Neutrophil (primary cell): Measurements from ENCODE around the gene CP.

Experiments
- H3K27ac ChIP-seq: fragments of 200-600 bp; sonication (generic); 2 replicates; pipeline ENCODE4 v1.5.1; 2016; ENCODE audit warnings: mild to moderate bottlenecking, moderate library complexity
- H3K27me3 ChIP-seq: fragments of 200-600 bp; sonication (generic); 2 replicates; pipeline ENCODE4 v1.6.0; 2016; ENCODE audit warnings: mild to moderate bottlenecking
- H3K36me3 ChIP-seq: fragments of 200-600 bp; sonication (generic); 2 replicates; pipeline ENCODE4 v1.5.1; 2017
- H3K4me1 ChIP-seq, 2 experiments: fragments of 200-600 bp in 1 of 2; sonication (generic) in 1 of 2; 1 replicate in 1 of 2; 2 replicates in 1 of 2; pipeline versions ENCODE4 v1.5.1 to v1.6.1; 2013 to 2016; ENCODE audit warnings: low read depth in 1 of 2, low read length in 1 of 2, mild to moderate bottlenecking in 1 of 2, moderate library complexity in 1 of 2; ENCODE audit not compliant: control insufficient read depth in 1 of 2, insufficient read depth in 1 of 2
- H3K4me3 ChIP-seq, 2 experiments: fragments of 200-600 bp in 1 of 2; sonication (generic) in 1 of 2; 1 replicate in 1 of 2; 2 replicates in 1 of 2; pipeline ENCODE4 v1.5.1; 2013 to 2016; ENCODE audit warnings: low read depth in 1 of 2, low read length in 1 of 2, mild to moderate bottlenecking in 1 of 2, moderate library complexity in 1 of 2
- H3K9me3 ChIP-seq: fragments of 200-600 bp; sonication (generic); 2 replicates; pipeline ENCODE4 v1.5.1; 2016
- CTCF ChIP-seq: fragments of 200-600 bp; sonication (generic); IDR thresholded peaks from 2 replicates; pipeline ENCODE4 v1.5.1; 2016; ENCODE audit warnings: antibody characterized with exemption

The CP gene

GRCh38 chr3:149263856-149264255 is 42.2 kb upstream of the CP start:
- TF ChIP-seq CTCF, result no peak
- Histone ChIP-seq H3K36me3 (no peaks in the 10 kb centered on the region), H3K27me3 (no peaks in the 10 kb centered on the region), H3K9me3 (no peaks in the 10 kb centered on the region), H3K4me1 (no peaks in the 10 kb centered on the region), H3K27ac (no peak overlapping the region), H3K4me3 (no peak overlapping the region)

- no peaks in the 10 kb centered on the region for H3K9me3 ChIP-seq
- no peaks in the 10 kb centered on the region for H3K36me3 ChIP-seq
- no peak for TF ChIP-seq CTCF
- H3K27ac ChIP-seq, result no peak overlapping the region
- no peak overlapping the region for H3K4me3 ChIP-seq
- H3K27me3 ChIP-seq, result no peaks in the 10 kb centered on the region
- H3K4me1 ChIP-seq, result no peaks in the 10 kb centered on the region
Measured at GRCh38 chr3:149258714-149259113, 37.1 kb upstream of the CP start.

- TF ChIP-seq CTCF, result no peak
- H3K4me3 ChIP-seq, result no peak overlapping the region
- H3K27ac ChIP-seq, result no peak overlapping the region
- H3K36me3 ChIP-seq, result no peaks in the 10 kb centered on the region
- no peaks in the 10 kb centered on the region for H3K27me3 ChIP-seq
- no peaks in the 10 kb centered on the region for H3K4me1 ChIP-seq
- no peaks in the 10 kb centered on the region for H3K9me3 ChIP-seq
Measured at GRCh38 chr3:149258298-149258697, 36.7 kb upstream of the CP start.

GRCh38 chr3:149252272-149252671 is 30.6 kb upstream of the CP start:
- Histone ChIP-seq H3K27ac (no peak overlapping the region), H3K36me3 (no peaks in the 10 kb centered on the region), H3K4me3 (no peak overlapping the region), H3K9me3 (no peaks in the 10 kb centered on the region), H3K4me1 (no peaks in the 10 kb centered on the region), H3K27me3 (peaks cover 13% of the 10 kb centered on the region)
- no peak for TF ChIP-seq CTCF

GRCh38 chr3:149251186-149251585 is 29.6 kb upstream of the CP start:
- peaks cover 13% of the 10 kb centered on the region for H3K27me3 ChIP-seq
- no peaks in the 10 kb centered on the region for H3K36me3 ChIP-seq
- H3K4me3 ChIP-seq, result no peak overlapping the region
- no peak overlapping the region for H3K27ac ChIP-seq
- no peaks in the 10 kb centered on the region for H3K4me1 ChIP-seq
- TF ChIP-seq CTCF, result no peak
- no peaks in the 10 kb centered on the region for H3K9me3 ChIP-seq
